Measurements from ENCODE around the gene PDF.
A peak's percentile ranks its signal among the peaks of the same experiment; 100 is the strongest.

PDF gene

GRCh38 chr16:69338557-69339288 lies 8.3 kb upstream of the PDF start:
- no peak for DNase-seq

DNA sequence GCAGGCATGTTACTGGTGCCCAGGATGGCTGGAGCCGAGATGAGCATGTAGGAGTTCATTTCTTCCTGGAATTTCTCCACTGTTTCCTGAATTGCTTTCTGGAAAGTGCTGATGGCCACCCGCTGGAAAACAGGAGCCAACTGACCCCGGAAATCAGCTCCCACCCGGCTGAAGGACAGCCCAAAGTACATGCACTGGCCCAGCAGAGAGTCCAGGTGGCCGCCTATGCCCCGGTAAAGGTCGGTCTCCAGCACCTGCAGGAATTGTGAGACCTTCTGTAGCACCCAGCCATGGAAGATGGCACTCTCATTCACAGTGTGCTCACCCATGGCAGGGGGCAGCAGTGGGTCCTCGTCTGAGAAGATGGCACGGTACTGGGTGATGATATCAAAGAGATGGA lies 4.3 kb upstream of the PDF start:
- no peak for DNase-seq

DNA sequence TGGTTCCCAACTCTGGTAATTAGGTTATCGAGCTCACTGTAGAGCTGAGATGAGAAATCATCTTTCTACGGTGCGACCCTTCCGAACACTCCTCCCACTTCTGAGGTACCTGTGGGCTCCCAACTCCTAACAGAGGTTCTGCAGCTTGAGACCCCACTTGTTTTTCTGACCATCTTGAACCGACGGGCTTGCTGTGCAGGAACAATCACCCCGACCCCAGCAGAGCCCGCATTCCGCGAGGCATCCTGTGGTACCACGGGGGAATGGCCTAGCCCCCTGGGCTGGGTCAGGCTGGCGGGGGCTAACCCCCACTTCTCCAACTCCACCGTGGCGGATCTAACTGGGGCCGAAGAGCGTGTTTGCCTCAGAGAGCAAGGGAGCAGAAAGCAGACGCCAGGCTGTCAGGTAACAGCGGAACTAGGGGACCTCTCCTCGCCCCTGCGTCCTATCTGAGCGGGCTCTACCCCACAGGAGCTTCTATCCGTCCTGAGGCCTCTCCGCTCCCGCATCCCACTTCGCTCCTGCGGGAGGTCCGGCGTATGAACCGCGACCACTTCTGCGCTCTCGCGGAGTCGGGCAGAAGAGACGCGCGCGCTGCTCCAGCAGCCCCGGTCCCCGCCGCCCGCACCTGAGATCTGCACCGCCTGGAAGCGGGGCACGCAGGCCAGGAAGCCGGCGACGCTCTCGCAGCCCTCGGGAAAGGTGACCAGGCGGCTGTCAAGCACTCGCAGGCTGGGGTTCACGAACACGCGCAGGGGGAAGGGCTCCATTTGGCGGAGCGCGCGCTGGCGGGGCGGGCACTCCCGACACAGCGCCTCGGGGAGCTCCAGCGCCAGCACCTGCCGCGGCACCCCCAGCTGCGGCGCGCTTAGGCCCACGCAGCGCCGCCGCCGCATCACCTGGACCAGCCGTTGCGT lies 761 bp downstream of the PDF start:
- DNase-seq: peak; percentile 48

DNA sequence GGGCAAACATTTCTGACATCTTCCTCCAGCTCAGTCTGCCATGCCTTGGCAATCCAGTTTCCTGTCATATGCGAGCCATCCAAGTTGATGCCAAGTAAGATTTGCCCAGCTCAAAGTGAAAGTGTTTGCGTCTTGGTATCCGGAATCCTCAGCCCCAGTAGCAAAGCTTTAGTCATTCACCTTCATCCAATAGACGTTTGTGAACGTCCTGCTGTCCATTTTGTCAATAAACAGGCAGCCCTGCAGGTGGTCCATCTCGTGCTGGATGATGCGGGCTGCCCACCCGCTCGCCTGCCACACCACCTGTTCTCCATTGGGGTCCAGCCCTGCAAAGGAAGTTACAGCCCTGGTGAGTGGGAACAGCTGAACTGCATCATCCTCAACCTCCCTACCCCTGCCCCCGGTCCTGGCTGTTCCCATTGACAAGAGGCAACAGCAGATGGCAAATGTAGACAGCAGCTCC lies 1.5 kb downstream of the PDF start:
- DNase-seq: no peak

DNA sequence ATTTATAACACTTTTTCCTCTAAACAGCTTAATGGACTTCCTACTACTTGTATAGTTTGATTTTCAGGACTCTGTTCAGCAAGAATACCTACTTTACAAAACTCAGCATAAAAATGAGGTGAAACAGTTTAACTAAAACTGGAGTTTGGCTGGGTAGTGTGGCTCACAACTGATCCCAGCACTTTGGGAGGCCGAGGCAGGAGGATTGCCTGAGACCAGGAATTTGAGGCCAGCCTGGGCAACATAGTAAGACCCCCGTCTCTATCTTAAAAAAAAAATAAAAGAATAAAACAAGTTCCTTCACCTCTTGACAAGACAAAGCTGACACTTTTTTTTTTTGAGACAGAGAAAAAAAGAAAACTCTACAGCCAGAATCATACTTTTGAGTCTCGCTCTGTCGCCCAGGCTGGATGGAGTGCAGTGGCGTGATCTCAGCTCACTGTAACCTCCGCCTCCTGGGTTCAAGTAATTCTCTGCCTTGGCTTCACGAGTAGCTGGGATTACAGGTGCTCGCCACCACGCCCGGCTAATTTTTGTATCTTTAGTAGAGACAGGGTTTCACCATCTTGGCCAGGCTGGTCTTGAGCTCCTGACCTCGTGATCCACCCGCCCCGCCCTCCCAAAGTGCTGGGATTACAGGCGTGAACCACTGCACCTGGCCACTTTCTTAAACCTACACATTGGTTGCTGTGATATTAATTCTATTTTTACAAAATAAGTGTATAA lies 2.6 kb downstream of the PDF start:
- DNase-seq: no peak

GRCh38 chr16:69326172-69326873 lies 4.1 kb downstream of the PDF start:
- DNase-seq: no peak

GRCh38 chr16:69325784-69326171 lies 4.6 kb downstream of the PDF start:
- no peak for DNase-seq

- DNase-seq: no peak
Measured at GRCh38 chr16:69324585-69325253, 5.7 kb downstream of the PDF start.

DNA sequence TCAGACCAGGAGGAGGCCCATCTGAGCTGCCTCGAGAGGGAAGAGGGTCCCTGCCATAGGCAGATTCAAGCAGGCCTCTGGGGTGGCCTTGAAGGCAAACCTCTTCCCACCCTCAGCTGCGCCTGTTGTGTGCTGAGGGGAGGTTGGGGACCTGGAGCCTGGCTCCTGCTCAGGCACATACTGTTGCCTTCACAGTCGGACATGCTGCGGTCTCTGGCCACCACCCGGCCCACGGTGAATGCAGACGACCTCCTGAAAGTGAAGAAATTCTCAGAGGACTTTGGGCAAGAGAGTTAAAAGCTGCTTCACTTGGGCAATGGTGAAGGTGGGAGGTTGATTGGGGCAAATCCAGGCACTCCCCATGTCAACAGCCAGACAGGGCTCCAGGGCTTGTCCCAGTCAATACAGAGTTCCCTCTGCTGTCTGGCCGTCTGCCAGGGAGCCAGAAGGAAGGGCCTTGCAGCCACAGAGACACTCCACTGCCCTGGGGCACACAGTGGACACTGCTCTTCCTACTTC lies 6.3 kb downstream of the PDF start:
- DNase-seq: no peak

GRCh38 chr16:69323415-69323814 lies 7.0 kb downstream of the PDF start:
- DNase-seq: no peak

DNA sequence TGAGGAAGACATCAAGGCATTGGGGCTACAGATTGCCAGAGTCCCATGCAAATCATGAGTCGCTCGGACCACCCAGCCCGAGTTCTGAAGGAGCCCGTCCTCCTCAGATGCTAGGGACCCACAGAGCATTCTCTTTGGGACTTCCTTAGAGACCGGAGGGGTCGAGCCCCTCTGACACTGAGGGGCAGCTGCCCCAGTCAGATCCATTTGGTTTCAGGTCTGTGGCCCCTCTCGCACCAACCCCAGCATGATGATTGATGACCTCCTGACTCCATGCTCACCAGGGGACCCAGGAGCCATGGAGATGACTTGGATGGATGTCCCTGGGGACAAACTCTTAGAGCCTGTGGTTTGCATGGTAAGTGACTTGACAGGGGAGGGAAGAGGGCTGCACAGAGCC lies 8.0 kb downstream of the PDF start:
- no peak for DNase-seq

GRCh38 chr16:69321080-69321479 lies 9.3 kb downstream of the PDF start:
- no peak for DNase-seq

GRCh38 chr16:69320740-69321073 lies 9.7 kb downstream of the PDF start:
- no peak for DNase-seq

DNA sequence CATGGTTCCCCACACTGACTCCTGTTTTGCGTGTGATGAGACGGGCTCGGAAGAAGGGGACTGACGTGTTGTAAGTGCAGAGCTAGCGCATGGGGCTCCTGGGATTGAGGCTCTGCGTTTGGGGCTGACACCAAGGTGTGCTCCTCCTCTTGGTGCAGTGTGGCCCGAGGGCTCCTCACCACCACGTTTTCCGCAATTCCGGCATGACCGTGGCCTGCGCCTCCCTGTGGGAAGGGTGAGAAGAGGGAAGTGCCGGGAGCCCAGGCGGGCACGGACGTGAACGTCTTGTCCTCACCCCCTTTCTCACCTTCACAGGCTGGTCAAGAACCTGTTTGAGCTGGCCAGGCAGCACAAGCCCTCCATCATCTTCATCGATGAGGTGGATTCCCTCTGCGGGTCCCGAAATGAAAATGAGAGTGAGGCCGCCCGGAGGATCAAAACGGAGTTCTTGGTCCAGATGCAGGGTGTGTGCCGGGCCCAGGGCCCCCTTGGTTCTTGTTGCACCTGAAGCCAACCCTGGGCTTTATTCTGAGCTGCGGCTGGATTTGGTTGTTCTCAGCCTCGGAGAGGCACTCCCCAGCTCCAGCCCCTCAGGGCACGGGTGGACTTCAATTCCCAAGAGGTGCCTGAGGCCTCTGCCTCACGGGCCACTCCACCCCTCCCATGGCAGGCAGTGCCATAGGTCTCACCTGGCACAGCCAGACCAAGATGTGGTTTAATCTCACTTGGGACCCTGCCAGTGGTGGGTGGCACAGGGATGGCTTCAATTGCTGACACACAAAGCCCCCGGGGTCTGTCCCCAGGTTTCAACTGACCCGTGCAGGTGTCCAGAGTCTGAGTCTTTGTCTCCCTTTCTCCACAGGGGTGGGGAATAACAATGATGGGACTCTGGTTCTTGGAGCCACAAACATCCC lies 10.3 kb downstream of the PDF start:
- no peak for DNase-seq

DNA sequence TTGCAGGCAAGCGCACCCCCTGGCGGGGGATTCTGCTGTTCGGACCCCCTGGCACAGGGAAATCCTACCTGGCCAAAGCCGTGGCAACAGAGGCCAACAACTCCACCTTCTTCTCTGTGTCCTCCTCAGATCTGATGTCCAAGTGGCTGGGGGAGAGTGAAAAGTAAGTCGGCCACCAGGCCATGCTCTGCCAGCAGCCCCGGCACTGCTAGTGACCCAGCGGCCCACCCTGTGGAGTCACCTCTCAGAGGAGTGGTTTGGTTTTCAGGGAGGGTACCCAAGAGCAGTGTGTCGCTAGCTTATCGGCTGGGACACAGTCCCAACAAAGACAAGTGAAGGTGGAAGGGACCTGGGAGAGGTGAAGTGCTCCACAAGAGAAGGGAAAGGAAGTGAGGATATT lies 11.0 kb downstream of the PDF start:
- no peak for DNase-seq

GRCh38 chr16:69318911-69319289 lies 11.5 kb downstream of the PDF start:
- no peak for DNase-seq

- no peak for DNase-seq
Measured at GRCh38 chr16:69318177-69318910, 12.0 kb downstream of the PDF start.

DNA sequence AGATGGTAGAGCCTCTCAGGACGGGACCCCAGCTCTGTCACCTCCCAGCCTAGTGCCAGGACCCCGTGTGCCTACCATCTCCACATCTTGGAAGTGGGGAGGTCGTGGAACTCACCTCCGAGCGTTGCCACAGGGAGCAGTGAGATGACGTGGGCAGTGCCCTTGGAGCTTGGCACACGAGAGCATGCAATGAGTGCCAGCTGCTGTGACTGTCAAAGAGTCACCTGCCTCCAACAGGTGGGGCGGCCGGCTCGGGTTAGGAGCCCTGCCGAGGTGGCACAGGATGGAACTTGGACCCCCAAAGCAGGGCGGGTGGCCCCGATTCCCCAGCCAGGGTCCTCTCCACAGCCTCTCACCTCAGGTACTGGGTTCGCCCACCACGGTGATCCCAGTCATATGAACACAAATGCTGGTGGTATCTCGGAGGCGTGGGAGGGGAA lies 13.8 kb downstream of the PDF start:
- no peak for DNase-seq

GRCh38 chr16:69315486-69316311 lies 14.7 kb downstream of the PDF start:
- no peak for DNase-seq

All from femur (tissue), 1 donor.